ENCODE results near the gene PRM1.

The PRM1 gene

DNA sequence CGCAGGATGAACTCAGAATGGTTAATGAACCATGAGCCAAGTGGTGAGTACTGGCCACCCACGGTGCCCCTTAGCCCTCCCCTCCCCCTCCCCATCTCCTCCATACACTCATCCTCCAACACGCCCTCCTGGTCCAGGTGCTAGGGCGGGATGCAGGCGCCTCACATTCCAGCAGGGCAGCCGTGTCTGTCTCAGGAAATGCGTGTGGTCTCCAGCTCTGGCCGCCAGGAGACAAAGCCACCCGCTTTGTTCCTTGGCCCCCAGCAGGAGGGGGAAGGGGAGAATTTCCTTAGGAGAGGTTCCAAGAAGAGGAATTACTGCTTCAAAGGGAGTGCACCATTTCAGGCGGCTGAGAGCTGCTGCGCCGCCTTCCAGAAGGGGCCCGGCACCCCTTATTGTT is 34.4 kb upstream of the PRM1 start:
- H3K4me3 Mint-ChIP-seq = peak overlapping the region in 1 of 3 experiments; percentile 36
- H3K27me3 Mint-ChIP-seq (ENCODE audit: low read depth) = peaks cover 4% of the 10 kb centered on the region
- H3K36me3 Mint-ChIP-seq (ENCODE audit: low read depth) = no peaks in the 10 kb centered on the region
- TF ChIP-seq, protein P1, sequence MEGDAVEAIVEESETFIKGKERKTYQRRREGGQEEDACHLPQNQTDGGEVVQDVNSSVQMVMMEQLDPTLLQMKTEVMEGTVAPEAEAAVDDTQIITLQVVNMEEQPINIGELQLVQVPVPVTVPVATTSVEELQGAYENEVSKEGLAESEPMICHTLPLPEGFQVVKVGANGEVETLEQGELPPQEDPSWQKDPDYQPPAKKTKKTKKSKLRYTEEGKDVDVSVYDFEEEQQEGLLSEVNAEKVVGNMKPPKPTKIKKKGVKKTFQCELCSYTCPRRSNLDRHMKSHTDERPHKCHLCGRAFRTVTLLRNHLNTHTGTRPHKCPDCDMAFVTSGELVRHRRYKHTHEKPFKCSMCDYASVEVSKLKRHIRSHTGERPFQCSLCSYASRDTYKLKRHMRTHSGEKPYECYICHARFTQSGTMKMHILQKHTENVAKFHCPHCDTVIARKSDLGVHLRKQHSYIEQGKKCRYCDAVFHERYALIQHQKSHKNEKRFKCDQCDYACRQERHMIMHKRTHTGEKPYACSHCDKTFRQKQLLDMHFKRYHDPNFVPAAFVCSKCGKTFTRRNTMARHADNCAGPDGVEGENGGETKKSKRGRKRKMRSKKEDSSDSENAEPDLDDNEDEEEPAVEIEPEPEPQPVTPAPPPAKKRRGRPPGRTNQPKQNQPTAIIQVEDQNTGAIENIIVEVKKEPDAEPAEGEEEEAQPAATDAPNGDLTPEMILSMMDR (IDR thresholded peaks at IDR 0.05; ENCODE audit: unreplicated experiment in 3 of 3) = peak; percentile 26 to 32 (median 28)
- no peaks in the 10 kb centered on the region for H3K9me3 Mint-ChIP-seq
- H3K27ac Mint-ChIP-seq = peak overlapping the region; percentile 65 to 93 (median 74)
- peaks cover 29% of the 10 kb centered on the region for H3K4me1 Mint-ChIP-seq

DNA sequence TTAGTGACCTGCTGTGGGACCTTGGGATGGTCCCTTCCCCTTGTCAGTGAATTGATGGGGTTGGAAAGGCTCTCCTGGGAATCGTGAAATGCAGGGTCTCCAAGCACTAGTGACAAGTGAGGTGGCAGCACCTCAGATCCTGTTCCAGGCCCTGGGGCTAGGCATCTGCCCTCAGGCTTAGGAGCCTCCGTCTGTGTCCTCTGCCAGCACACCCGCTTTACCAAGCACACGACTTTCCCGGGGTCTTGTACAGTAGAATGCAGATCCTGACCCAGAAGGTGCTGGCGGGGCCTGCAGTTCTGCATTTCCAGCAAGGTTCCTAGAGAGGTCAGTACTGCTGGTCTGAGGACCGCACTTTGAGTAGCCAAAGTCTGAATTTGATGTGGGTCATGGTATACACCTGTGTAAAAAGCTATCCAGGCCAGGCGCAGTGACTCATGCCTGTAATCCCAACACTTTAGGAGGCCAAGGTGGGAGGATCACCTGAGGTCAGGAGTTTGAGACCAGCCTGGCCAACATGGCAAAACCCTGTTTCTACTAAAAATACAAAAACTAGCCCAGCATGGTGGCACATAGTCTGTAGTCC is 33.3 kb upstream of the PRM1 start:
- H3K9me3 Mint-ChIP-seq = no peaks in the 10 kb centered on the region
- no peak overlapping the region for H3K4me3 Mint-ChIP-seq
- peaks cover 4% of the 10 kb centered on the region for H3K27me3 Mint-ChIP-seq (ENCODE audit: low read depth)
- peaks cover 29% of the 10 kb centered on the region for H3K4me1 Mint-ChIP-seq
- peak overlapping the region; percentile 33 to 85 (median 74) for H3K27ac Mint-ChIP-seq
- H3K36me3 Mint-ChIP-seq (ENCODE audit: low read depth) = no peaks in the 10 kb centered on the region
- TF ChIP-seq, protein P1 (IDR thresholded peaks at IDR 0.05; ENCODE audit: unreplicated experiment in 3 of 3) = no peak

DNA sequence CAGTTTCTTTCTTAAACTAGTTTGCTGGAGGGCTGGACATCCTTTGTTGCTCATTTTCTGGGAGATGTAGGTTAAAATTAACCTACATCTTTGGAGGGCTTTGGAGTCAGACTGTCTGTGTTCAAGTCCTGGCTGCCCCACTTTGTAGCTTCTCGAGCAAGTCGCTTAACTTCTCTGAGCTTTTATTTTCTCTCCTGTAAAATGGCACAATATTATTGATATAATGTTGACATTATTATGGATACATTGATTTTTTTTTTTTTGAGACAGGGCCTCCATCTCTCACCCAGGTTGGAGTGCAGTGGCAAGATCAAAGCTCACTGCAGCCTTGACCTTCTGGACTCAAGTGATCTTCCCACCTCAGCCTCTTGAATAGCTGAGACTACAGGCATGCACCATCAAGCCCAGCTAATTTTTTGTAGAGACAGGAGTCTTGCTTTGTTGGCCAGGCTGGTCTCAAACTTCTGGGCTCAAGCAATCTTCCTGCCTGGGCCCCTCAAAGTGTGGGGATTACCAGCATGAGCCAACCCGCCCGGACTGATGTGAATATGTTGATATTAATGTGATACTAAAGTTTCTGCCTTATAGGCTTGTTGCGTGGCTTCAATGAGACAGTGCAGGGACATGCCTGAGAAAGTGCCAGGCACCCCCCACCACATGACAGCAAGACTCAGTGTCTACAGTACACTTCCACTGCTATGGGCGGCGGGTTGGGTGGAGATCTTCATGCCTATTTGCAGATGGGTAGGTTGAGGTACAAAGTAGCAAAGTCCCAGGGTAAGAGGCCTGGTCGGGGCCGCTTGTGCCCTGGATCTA is 32.6 kb upstream of the PRM1 start:
- Mint-ChIP-seq H3K4me1 (peaks cover 27% of the 10 kb centered on the region), H3K9me3 (no peaks in the 10 kb centered on the region), H3K36me3 (ENCODE audit: low read depth) (no peaks in the 10 kb centered on the region), H3K27ac (peak overlapping the region; percentile 74 to 88 (median 85)), H3K4me3 (no peak overlapping the region), H3K27me3 (ENCODE audit: low read depth) (peaks cover 4% of the 10 kb centered on the region)
- TF ChIP-seq, protein P1 (IDR thresholded peaks at IDR 0.05; ENCODE audit: unreplicated experiment in 3 of 3) = no peak

DNA sequence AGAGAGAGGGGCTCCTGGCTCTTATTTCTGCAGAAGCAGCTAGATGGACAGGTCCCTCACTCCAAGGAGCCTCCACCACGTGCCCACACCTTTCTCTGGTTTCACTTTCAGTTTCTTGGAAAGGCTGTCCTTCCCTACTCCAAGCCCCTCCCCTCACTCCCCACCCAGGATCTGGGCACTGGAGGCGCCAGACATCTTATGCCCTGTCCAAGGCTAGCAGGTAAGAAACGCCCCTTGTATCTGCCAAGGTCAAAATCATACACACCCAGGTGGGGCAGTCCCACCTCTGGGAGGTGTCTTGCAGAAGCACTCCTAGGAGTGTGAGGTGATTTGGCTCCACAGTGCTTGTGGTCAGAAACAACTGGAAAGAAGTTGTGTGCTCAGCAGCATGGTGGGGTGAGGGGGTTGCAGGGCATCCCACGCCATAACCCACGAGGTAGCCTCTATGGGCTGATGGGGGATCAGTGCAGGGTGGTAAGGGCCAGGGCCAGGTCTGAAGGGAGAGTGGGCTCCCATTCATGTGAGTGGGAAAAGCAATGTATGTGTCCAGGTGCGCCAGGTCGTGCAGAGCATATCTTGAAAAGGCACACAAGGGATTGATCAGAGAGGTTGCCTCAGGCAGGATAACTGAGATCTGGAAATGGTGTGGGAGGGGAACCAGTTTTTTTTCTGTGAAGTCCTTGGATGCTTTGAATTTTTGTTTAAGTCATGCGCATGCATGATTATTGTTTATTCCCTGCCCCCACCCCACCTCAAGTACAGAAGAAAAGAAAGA is 31.8 kb upstream of the PRM1 start:
- Mint-ChIP-seq H3K27ac (peak overlapping the region; percentile 74 to 88 (median 85)), H3K27me3 (ENCODE audit: low read depth) (peaks cover 7% of the 10 kb centered on the region), H3K4me3 (peak overlapping the region in 1 of 3 experiments; percentile 36), H3K4me1 (peaks cover 24% of the 10 kb centered on the region), H3K36me3 (ENCODE audit: low read depth) (no peaks in the 10 kb centered on the region), H3K9me3 (no peaks in the 10 kb centered on the region)
- TF ChIP-seq, protein P1 (IDR thresholded peaks at IDR 0.05; ENCODE audit: unreplicated experiment in 3 of 3) = no peak

DNA sequence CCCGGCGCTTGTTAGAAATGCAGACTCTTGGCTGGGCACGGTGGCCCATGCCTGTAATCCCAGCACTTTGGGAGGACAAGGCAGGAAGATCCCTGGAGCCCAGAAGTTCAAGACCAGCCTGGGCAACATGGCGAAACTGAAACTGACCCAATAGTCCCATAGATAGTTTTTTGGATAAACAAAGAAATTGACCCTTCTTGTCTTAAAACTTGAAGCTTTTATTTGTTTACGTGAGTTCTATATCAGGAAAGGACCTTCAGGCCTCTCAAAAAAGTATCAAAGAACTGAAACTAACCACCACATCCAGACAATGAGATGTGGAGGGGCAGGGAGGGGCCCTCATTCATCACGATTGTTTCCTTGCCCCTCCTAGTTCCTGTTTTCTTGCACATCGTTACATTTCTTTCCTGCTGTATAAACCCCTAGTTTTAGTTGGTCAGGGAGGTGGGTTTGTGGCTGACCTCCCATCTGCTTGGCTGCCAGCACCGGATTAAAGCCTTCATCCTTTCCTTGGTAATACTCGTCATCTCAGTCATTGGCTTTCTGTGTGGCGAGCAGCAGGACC is 29.9 kb upstream of the PRM1 start:
- Mint-ChIP-seq H3K4me3 (no peak overlapping the region), H3K27me3 (ENCODE audit: low read depth) (peaks cover 5% of the 10 kb centered on the region), H3K27ac (no peak overlapping the region), H3K4me1 (peaks cover 22% of the 10 kb centered on the region), H3K36me3 (ENCODE audit: low read depth) (no peaks in the 10 kb centered on the region), H3K9me3 (no peaks in the 10 kb centered on the region)
- TF ChIP-seq, protein P1 (IDR thresholded peaks at IDR 0.05; ENCODE audit: unreplicated experiment in 3 of 3) = no peak
